GM12875 (cell line): ENCODE measurements around the gene CAPN5.

Experiments
- H3K4me3 ChIP-seq: one replicate; pipeline ENCODE4 v1.5.1; 2011; ENCODE audit warnings: low read depth, low read length, control low read depth
- TF ChIP-seq, protein P1 (sequence below): IDR thresholded peaks from 2 replicates; pipeline ENCODE4 v1.5.1; 2011; ENCODE audit warnings: low read depth, mild to moderate bottlenecking, control low read depth, inconsistent platforms, low read length, moderate library complexity, borderline replicate concordance; ENCODE audit not compliant: insufficient read depth

The CAPN5 gene

DNA sequence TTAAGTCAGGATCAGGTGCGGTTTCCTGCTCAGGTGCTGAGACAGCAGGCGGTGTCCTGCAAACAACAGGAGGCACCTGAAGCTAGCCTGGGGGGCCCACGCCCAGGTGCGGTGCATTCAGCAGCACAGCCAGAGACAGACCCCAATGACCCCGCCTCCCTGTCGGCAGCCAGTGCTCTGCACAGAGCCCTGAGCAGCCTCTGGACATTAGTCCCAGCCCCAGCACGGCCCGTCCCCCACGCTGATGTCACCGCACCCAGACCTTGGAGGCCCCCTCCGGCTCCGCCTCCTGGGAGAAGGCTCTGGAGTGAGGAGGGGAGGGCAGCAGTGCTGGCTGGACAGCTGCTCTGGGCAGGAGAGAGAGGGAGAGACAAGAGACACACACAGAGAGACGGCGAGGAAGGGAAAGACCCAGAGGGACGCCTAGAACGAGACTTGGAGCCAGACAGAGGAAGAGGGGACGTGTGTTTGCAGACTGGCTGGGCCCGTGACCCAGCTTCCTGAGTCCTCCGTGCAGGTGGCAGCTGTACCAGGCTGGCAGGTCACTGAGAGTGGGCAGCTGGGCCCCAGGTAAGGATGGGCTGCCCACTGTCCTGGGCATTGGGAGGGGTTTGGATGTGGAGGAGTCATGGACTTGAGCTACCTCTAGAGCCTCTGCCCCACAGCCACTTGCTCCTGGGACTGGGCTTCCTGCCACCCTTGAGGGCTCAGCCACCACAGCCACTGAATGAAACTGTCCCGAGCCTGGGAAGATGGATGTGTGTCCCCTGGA, 61.3 kb downstream of the CAPN5 start, which contains the start of gene MYO7A:
TSS of gene MYO7A (plus strand) at position 327 of the 772 bp plus-strand sequence. CDS start 2,389 bp downstream, outside the sequence.
- H3K4me3 ChIP-seq, result peak within 1 kb of the TSS; percentile 17
- TF ChIP-seq, protein P1, sequence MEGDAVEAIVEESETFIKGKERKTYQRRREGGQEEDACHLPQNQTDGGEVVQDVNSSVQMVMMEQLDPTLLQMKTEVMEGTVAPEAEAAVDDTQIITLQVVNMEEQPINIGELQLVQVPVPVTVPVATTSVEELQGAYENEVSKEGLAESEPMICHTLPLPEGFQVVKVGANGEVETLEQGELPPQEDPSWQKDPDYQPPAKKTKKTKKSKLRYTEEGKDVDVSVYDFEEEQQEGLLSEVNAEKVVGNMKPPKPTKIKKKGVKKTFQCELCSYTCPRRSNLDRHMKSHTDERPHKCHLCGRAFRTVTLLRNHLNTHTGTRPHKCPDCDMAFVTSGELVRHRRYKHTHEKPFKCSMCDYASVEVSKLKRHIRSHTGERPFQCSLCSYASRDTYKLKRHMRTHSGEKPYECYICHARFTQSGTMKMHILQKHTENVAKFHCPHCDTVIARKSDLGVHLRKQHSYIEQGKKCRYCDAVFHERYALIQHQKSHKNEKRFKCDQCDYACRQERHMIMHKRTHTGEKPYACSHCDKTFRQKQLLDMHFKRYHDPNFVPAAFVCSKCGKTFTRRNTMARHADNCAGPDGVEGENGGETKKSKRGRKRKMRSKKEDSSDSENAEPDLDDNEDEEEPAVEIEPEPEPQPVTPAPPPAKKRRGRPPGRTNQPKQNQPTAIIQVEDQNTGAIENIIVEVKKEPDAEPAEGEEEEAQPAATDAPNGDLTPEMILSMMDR, result no peak

DNA sequence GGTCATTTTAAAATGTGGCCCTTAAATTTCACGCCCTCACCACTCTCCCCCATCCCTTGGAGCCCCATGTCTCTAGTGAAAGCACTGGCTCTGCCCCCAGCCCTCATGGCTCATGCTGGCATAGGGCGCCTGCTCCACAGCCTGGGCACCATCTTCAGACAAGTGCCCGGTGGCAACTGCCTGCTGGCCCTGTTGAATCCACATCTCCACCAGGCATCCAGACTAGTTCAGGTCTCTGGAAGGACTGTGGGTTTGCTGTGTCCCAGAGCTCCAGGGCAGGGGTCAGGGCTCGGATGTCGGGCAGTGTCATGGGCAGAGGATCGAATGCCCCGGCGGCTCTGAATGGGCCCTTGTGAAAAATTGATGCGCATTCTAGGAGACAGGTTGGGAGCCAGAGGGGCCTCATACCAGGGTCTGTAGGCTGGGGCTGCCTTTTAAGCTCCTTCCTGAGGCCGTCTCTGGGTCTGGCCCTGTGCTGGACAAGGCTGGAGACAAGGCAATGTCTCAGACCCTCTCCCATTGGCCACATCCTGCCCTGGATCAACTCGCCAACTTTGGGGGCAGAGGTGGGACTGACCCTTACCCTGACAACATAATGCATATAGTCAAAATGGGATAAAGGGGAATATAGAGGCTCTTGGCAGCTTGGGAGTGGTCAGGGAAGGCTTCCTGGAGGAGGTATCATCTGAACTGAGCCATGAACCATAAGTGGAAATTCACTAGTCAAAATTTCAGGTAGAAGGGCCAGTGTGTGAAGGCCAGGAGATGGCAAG, 62.5 kb downstream of the CAPN5 start:
- TF ChIP-seq, protein P1, result no peak
- H3K4me3 ChIP-seq, result no peak overlapping the region

DNA sequence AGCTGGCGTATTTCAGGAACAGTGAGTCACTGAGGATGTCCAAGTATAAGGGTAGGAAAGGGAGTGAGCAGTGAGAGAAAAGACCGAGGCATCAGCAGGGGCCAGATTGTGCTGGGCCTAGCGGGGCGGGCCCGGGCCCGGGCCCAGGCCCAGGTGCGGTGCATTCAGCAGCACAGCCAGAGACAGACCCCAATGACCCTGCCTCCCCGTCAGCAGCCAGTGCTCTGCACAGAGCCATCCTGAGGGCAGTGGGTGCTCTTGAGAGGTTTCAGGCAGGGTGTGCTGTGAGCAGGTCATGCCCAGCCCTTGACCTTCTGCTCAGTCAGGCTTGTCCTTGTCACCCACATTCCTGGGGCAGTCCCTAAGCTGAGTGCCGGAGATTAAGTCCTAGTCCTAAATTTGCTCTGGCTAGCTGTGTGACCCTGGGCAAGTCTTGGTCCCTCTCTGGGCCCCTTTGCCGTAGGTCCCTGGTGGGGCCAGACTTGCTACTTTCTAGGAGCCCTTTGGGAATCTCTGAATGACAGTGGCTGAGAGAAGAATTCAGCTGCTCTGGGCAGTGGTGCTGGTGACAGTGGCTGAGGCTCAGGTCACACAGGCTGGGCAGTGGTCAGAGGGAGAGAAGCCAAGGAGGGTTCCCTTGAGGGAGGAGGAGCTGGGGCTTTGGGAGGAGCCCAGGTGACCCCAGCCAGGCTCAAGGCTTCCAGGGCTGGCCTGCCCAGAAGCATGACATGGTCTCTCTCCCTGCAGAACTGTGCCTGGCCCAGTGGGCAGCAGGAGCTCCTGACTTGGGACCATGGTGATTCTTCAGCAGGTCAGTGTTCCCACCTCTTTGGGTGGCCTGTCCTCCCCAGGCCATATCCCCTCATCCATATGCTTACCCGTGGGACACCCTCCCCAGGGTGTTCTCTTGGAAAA, 63.3 kb downstream of the CAPN5 start:
- H3K4me3 ChIP-seq, result no peak overlapping the region
- TF ChIP-seq, protein P1, result no peak

DNA sequence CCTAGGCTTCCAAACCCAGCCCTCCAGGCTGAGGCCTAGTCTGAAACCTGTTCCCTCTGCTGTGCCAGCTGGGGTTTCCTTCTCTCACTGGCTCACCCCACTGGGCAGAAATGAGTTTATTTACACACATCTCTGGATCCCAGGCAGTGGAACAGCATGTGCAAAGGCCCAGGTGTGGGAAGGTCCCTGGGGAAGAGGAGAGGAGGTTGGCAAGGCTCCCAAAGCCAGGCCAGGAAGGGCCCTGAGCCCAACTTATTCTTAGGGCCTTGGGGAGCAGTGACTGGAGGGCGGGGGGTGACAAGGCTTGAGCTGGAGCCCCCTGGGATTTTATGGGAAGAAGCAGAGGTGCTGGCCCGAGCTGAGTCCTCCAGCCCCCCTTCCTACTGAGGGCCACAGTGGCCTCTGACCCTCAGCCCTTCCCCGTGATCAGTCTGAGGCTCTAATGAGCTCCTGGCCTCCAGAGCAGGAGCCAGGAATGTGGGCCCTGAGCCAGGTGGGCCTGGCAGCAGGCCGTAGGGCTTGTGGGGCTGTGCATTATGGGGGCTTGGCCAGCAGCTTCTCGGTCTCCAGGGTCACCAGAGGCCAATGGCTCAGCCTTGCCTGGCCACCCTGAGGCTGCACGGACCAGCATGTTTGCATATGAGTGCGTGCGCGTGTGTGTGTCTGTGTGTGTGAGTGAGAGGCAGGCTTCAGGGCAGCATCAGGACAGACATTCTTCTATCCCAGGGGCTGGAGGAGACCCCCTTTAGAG, 64.2 kb downstream of the CAPN5 start:
- H3K4me3 ChIP-seq, result no peak overlapping the region
- TF ChIP-seq, protein P1, result no peak

DNA sequence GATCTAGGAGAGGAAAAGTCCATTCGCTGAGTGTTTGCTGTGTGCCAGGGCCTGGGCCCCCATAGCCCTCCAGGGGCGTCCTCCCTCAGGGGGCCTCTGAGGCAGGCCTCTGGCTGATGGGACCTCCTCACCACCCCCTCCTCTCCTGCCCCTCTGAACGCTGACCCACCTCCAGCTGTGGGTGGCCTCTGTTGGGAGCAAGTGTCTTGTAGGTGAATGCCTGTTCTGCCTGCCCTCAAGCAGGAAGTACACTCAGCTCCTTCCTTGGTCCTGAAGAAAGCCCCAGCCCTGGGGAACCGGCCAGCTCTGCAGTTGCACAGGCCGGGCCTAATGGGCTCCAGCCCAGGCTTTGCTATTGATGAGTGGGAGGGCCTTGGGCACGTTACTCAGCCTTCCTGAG, 64.8 kb downstream of the CAPN5 start:
- H3K4me3 ChIP-seq, result no peak overlapping the region
- TF ChIP-seq, protein P1, result no peak

DNA sequence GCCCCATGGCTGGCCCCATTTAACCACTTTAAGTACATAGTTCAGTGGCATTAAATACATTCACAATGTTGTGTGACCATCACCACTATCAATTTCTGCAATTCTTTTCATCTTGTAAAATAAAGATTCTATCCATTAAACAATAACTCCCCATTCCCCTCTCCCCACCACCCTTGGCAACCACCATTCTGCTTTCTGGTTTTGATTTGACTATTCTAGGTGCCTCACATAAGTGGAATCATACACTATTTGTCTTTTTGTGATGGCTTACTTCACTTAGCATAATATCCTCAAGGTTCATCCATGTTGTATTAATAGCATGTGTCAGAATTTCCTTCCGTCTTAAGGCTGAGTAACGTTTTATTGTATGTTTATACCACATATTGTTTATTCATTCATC, 68.3 kb downstream of the CAPN5 start:
- no peak overlapping the region for H3K4me3 ChIP-seq
- TF ChIP-seq, protein P1, result no peak
